GM12878 (cell line): ENCODE data around the gene MROH2A. TPM values are rescaled to one million over a fixed set of nuclear protein-coding genes. Genes with fewer than 3 reads are reported as not detected.

ENCODE experiments used
- ATAC-seq: fragments of 200-7000 bp; cut with Tn5 transposase; 3 replicates; pipeline ENCODE4 v1.9.1; 2020; ENCODE audit warnings: mild to moderate bottlenecking, moderate library complexity
- BruUV-seq: library from RNA; stranded (reverse); fragments of 400-500 nt; replicated peaks from 2 replicates; lab custom pipeline; 2021; lab: Mats Ljungman, UMichigan
- CTCF ChIA-PET: fragments of 300-600 bp; sonication (Branson Sonifier 250); formaldehyde crosslinking; extraction: SDS; loops from one replicate; lab custom pipeline; 2021; ENCODE audit warnings: inconsistent platforms; lab: Yijun Ruan, JAX
- POLR2A ChIA-PET: fragments of 350-600 bp; formaldehyde crosslinking; extraction: SDS; loops from one replicate; lab custom pipeline; 2021; ENCODE audit warnings: inconsistent platforms; lab: Charles Lee
- RAD21 ChIA-PET: fragments of 300-600 bp; sonication (Branson Sonifier 250); formaldehyde crosslinking; loops from one replicate; lab custom pipeline; 2023; ENCODE audit warnings: antibody characterized with exemption; ENCODE audit not compliant: unreplicated experiment; lab: Charles Lee
- SMC1A ChIA-PET: fragments of 300-600 bp; sonication (Branson Sonifier 250); formaldehyde crosslinking; loops from one replicate; lab custom pipeline; 2023; ENCODE audit not compliant: unreplicated experiment, uncharacterized antibody; lab: Charles Lee
- DNase-seq: peaks from one replicate; pipeline ENCODE4 v3.0.0-alpha.2; 2011; ENCODE audit warnings: low read depth, low spot score
- FAIRE-seq: peaks from 3 replicates; lab custom pipeline; 2011; peaks lifted over from hg19 to GRCh38; lab: Jason Lieb, UNC
- H2AFZ ChIP-seq: 2 replicates; pipeline ENCODE4 v1.6.0; 2011; ENCODE audit warnings: low read depth, low read length, control low read depth; ENCODE audit not compliant: control insufficient read depth
- H3K27ac ChIP-seq: 2 replicates; pipeline ENCODE4 v1.5.1; 2011; ENCODE audit warnings: control low read depth; ENCODE audit not compliant: control insufficient read depth, insufficient read depth
- H3K27me3 ChIP-seq, 2 experiments: replicated peaks in 1 of 2; 2 replicates each; pipeline versions ENCODE4 v1.6.0 to v1.6.1; 2011; ENCODE audit warnings: low read length in 1 of 2; ENCODE audit not compliant: control insufficient read depth in 2 of 2, insufficient read depth in 2 of 2
- H3K36me3 ChIP-seq, 2 experiments: 2 replicates each; pipeline ENCODE4 v1.5.1; 2011; ENCODE audit warnings: low read length in 1 of 2; ENCODE audit not compliant: control insufficient read depth in 2 of 2, insufficient read depth in 2 of 2
- H3K4me1 ChIP-seq: 2 replicates; pipeline ENCODE4 v1.6.1; 2011; ENCODE audit warnings: mild to moderate bottlenecking, low read length, moderate library complexity, mixed read lengths; ENCODE audit not compliant: control insufficient read depth, insufficient read depth
- H3K4me2 ChIP-seq: 2 replicates; pipeline ENCODE4 v1.6.0; 2011; ENCODE audit warnings: control low read depth; ENCODE audit not compliant: control insufficient read depth, insufficient read depth
- H3K4me3 ChIP-seq: fragments of 200-600 bp; sonication (generic); 2 replicates; pipeline ENCODE4 v1.5.1; 2016
- H3K79me2 ChIP-seq: 2 replicates; pipeline ENCODE4 v1.6.0; 2011; ENCODE audit warnings: low read length; ENCODE audit not compliant: control insufficient read depth, insufficient read depth
- H3K9ac ChIP-seq: 2 replicates; pipeline ENCODE4 v1.8.0; 2011; ENCODE audit warnings: low read length, control low read depth, mixed read lengths; ENCODE audit not compliant: control insufficient read depth, insufficient read depth
- H3K9me3 ChIP-seq: replicated peaks from 3 replicates; pipeline ENCODE4 v1.5.1; 2011; ENCODE audit warnings: mild to moderate bottlenecking, low read length; ENCODE audit not compliant: control insufficient read depth, insufficient read depth
- H4K20me1 ChIP-seq: 2 replicates; pipeline ENCODE4 v1.6.0; 2011; ENCODE audit not compliant: control insufficient read depth, insufficient read depth
- PAX8 ChIP-seq: fragments of 450-650 bp; IDR thresholded peaks from 2 replicates; pipeline ENCODE4 v1.6.1; 2017; ENCODE audit warnings: mild to moderate bottlenecking, moderate library complexity
- WRNIP1 ChIP-seq: IDR thresholded peaks from 2 replicates; pipeline ENCODE4 v1.6.1; 2011; ENCODE audit warnings: low read depth, low read length, improper control_type of control experiment, borderline replicate concordance
- WGBS: methylation state at CpG from one replicate; pipeline ENCODE4 v1.1.6; 2016; ENCODE audit warnings: low lambda C conversion rate; ENCODE audit not compliant: insufficient replicate concordance, insufficient coverage; ENCODE audit errors: missing lambda C conversion rate; 5-methylcytosine and 5-hydroxymethylcytosine counted together
- in situ Hi-C: fragments of 300-500 bp; cut with MboI; formaldehyde crosslinking; loops from 9 replicates; pipeline ENCODE4 v1.14.3; 2018; ENCODE audit warnings: mixed read lengths
- intact Hi-C: fragments of 100-400 bp; cut with micrococcal nuclease; formaldehyde crosslinking; loops from one replicate; pipeline ENCODE4 v1.14.2; 2022; ENCODE audit not compliant: unreplicated experiment
- polyA plus RNA-seq, 11 experiments: library from polyadenylated mRNA; depleted of rRNA in 4 of 11; unstranded in 6 of 11; stranded (reverse) in 5 of 11; fragments of >200 nt; fragmentation: Nextera tagmentation in 4 of 11; fragmentation: Illumina TruSeq in 1 of 11; extraction: Ambion mirVana in 4 of 11; extraction: Trizol in 1 of 11; gene quantifications; 1 replicate in 1 of 11; 2 replicates in 10 of 11; pipeline versions ENCODE4 v1.2.1 to v1.2.3, GENCODE V29; 2011 to 2016; ENCODE audit warnings: inconsistent platforms in 2 of 11, missing spikeins in 2 of 11, low read depth in 1 of 11
- total RNA-seq, 4 experiments: library from RNA; depleted of rRNA in 3 of 4; stranded (reverse); fragments of >200 nt in 3 of 4; fragmentation: Illumina TruSeq in 1 of 4; extraction: Trizol in 1 of 4; gene quantifications; 2 replicates each; pipeline versions ENCODE4 v1.2.1 to v1.2.3, GENCODE V29; 2013 to 2021
- TF ChIP-seq, protein P1 (sequence below): fragments of 450-650 bp; IDR thresholded peaks from 2 replicates; pipeline ENCODE4 v1.6.1; 2016; ENCODE audit warnings: mild to moderate bottlenecking, moderate library complexity, borderline replicate concordance

The MROH2A gene
- total and polyA plus RNA-seq, 10 of the 15 experiments (the other 5 are each of a cell fraction or from before 2014, with no cell fraction given) = not detected

DNA sequence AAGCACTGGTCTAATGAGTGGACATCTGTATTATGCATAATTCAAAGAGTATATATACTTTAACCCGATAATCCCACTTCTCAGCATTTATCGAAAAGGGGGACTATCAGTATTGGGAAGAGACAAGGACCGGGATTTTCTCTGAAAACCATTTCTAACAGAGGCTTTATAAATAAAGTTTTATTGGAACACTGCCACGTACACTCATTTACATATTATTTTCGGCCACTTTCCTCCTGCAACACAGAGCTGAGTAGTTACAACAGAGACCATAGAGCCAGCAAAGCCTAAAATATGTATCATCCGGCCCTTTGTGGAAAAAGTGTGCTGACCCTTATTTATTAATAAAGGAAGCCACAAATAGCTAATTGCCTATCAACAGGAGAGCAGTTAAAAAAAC, 73.0 kb downstream of the MROH2A start:
- intact Hi-C loops = loop anchor here (5.0 kb wide), 1 partner anchor 789 kb away; the partner anchor contains the start of gene INPP5D

More for the DNA sequence above, 73.0 kb downstream of the MROH2A start:
- ChIA-PET CTCF (interaction anchor here (1.0 to 1.1 kb wide), 2 partner anchors 8 to 12 kb away, joined by 3 read pairs; no protein-coding TSS in a partner anchor), POLR2A (no interaction called here), RAD21 (no interaction called here), SMC1A (no interaction called here)
- TF ChIP-seq, protein P1, sequence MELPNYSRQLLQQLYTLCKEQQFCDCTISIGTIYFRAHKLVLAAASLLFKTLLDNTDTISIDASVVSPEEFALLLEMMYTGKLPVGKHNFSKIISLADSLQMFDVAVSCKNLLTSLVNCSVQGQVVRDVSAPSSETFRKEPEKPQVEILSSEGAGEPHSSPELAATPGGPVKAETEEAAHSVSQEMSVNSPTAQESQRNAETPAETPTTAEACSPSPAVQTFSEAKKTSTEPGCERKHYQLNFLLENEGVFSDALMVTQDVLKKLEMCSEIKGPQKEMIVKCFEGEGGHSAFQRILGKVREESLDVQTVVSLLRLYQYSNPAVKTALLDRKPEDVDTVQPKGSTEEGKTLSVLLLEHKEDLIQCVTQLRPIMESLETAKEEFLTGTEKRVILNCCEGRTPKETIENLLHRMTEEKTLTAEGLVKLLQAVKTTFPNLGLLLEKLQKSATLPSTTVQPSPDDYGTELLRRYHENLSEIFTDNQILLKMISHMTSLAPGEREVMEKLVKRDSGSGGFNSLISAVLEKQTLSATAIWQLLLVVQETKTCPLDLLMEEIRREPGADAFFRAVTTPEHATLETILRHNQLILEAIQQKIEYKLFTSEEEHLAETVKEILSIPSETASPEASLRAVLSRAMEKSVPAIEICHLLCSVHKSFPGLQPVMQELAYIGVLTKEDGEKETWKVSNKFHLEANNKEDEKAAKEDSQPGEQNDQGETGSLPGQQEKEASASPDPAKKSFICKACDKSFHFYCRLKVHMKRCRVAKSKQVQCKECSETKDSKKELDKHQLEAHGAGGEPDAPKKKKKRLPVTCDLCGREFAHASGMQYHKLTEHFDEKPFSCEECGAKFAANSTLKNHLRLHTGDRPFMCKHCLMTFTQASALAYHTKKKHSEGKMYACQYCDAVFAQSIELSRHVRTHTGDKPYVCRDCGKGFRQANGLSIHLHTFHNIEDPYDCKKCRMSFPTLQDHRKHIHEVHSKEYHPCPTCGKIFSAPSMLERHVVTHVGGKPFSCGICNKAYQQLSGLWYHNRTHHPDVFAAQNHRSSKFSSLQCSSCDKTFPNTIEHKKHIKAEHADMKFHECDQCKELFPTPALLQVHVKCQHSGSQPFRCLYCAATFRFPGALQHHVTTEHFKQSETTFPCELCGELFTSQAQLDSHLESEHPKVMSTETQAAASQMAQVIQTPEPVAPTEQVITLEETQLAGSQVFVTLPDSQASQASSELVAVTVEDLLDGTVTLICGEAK = peak; percentile 91
- TF ChIP-seq WRNIP1 (no peak), PAX8 (no peak)
- DNase-seq = no peak
- Histone ChIP-seq H3K9ac (no peak overlapping the region), H3K27ac (no peak overlapping the region), H3K36me3 (peaks cover 25 to 29% of the 10 kb centered on the region in 2 experiments), H3K27me3 (no peaks in the 10 kb centered on the region), H3K4me3 (no peak overlapping the region), H4K20me1 (0 out of 2 replicates have a peak, but pooled peaks cover 2% of the 10 kb centered on the region), H2AFZ (no peak overlapping the region), H3K4me1 (peaks cover 7% of the 10 kb centered on the region; the same call in 1 of the 2 replicates), H3K4me2 (no peak overlapping the region), H3K79me2 (peaks cover 43% of the 10 kb centered on the region), H3K9me3 (no peaks in the 10 kb centered on the region)
- in situ Hi-C loops = no loop called here
- WGBS = 79% methylated on average over 6 of the region's 6 CpGs
- ATAC-seq = no peak
- BruUV-seq = no TSS peak
- no peak for FAIRE-seq
